GM21381 (cell line): ENCODE measurements around the gene FNTB.
"Not testable (repeated sequence)": the region's sequence is repeated elsewhere in the genome, so short reads cannot be mapped to it uniquely, and the experiment has no call there.

ENCODE experiments used
- ATAC-seq: cut with Tn5 transposase; IDR thresholded peaks from one replicate; pipeline ENCODE4 v1.9.1; 2021; ENCODE audit warnings: mild to moderate bottlenecking, moderate library complexity; ENCODE audit not compliant: unreplicated experiment

FNTB gene

DNA sequence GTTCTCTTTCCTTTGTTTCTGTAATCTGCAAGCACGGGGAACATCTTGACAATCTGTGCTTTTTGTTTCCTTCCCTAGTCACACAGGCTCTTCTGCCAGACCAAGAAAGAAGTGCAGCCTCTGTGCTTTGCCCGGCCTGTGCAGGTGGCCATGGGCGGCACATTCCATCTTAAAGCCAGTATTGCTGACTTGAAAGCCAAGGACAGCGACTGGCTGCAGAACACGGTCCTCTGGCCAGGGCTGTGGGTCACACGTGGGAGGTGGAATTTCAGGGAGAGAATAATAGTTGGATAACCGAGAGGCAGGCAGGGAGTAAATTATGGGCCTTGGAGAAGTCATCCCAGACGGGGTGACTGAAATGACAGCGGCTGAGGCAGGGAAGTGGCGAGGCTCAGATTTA, 24.8 kb downstream of the FNTB start:
- ATAC-seq = no peak

DNA sequence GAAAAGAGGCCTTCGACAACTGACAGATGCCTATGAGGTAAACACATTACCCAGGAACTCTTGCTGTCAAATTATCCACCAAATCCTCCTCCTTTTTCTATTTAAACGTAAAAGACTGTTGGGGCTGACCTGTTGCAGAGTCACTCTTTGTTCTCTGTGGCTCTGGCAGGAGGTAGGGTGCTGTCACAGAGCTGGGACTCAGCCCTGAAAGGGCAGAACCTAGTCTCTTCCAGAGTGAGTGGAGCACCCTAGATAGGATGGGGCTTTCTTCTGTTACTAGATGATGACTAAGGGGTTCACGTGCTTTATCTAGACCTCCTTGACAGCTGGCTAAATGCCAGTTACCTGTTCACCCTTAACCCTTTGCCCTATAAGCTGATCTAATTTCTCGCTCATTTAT, 25.7 kb downstream of the FNTB start:
- no peak for ATAC-seq

DNA sequence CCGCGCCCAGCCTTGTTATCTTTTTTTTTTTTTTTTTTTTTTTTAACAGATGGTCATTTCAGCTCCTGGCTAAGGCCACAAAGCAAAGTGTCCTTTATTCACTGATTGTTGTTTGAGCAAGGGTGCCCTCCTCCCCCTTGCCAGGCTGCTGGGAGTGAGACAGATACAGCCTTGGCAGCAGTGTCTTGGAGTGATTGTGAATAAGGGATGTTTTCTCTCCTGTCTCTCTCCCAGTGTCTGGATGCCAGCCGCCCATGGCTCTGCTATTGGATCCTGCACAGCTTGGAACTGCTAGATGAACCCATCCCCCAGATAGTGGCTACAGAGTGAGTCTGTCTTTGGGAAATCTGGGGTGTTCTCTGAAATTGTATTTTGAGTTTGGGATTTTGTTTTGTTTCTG, 28.7 kb downstream of the FNTB start:
- no peak for ATAC-seq

DNA sequence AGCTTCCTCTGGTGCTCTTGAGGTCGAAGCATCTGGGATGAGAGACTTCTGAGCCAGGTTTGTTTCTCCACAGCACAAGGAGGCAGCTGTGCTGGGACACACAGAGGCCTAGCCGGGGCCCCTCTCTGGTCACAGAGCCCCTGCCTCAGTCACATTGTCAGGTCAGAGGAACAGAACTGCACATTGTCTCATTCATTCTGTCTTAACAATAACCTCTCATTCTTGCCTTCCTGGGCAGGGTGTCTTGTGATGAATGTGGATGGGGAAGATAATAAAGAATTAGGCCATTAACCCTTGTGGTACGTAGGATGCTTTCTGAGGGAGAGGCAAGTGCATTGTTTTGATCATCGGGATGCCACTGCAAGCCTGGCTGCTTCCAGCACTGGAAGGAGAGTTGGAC, 29.8 kb downstream of the FNTB start:
- ATAC-seq = no peak

DNA sequence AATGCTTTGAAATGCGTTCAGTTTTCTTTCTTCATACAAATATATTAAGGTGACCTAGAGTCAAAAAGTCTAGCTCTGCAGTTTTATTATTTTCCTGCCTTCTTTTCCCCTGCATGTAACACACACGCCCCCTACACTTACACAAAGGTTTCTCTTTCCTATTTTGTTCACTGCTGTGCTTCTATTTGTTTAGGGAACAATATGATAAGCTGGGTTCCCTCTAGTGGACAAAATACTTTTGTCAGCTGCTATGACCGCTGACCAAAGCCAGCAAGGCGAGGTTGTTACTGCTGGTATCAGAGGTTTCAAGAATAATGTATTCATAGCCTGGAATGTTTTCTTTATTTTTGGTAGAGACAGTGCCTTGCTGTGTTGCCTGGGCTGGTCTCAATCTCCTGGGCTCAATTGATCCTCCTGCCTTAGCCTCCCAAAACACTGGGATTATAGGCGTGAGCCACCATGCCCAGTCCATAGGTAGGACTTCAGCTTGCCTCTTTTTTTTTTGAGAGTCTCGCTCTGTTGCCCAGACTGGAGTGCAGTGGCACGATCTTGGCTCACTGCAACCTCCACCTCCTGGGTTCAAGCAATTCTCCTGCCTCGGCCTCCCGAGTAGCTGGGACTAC, 33.4 kb downstream of the FNTB start:
- no peak for ATAC-seq

DNA sequence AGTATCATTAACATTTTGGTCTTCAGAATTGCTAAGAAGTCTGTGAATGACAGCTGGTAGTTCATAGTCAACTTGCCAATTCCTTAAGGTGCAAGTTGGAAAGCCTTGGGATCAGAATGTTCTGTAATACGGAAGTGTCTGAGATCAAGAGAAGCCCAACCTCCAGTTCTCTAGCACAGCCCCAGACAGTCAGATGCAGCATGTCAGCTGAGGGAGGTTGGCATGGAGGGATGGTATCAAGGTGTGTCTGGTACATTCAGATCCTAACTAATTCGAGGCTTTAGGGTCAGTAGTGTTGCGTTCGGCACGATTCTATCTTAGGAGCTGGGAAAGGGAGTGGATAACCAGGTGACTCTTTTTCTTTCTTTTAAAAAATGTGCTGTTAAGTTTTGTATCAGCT, 38.3 kb downstream of the FNTB start:
- ATAC-seq = no peak

DNA sequence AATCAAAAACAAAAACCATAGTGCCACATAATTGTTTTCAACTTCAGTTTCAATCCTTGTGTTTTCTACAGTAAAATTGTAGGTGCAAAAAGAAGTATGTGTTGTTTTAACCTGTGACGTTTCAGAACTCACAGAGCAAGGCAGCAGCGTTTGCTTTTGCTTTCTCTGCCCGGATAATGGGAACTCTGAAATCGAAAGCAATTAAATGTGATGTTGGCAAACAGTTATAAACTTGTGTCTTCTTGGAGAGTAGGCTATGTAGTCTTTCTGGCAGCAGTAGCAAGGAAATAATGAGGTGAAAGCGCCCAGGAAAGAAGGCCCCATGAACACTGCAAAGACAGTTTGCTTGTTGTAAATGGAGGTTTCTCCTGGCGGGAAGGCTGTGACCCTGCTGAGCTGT, 39.1 kb downstream of the FNTB start:
- ATAC-seq = no peak

DNA sequence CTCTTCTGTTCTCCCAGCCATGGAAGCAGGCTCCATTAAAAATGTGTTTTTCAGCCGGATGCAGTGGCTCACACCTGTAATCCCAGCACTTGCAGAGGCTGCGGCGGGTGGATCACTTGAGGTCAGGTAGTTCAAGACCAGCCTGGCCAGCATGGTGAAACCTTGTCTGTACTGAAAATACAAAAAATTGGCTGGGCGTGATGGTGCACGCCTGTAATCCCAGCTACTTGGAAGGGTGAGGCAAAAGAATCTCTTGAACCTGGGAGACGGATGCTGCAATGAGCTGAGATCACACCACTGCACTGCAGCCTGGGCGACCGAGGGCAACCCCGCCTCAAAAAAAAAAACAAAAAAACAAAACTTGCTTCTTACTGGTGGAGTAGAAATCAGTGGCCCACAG, 39.8 kb downstream of the FNTB start:
- no peak for ATAC-seq

DNA sequence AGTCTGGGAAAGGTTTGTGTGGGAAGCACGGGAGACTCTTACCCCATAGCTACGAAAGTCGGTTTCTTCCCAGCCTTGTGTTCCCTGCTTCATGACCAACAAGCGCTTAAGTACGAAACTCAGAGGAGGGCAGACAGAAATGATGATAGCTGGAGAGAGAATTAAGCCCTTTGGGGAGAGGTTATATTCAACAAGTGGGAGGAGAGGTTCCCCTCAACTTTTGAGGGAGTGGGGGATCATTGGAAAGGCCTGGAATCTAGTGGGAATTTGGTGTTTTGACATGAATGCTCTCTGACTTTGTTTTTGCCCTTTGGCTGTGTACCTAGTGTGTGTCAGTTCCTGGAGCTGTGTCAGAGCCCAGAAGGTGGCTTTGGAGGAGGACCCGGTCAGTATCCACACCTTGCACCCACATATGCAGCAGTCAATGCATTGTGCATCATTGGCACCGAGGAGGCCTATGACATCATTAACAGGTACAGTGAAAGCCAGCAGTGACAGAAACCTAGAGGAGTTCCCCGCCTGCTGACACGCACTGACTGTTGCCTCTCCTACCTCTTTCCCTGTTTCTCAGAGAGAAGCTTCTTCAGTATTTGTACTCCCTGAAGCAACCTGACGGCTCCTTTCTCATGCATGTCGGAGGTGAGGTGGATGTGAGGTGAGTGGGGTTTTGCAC, 40.6 kb downstream of the FNTB start:
- no peak for ATAC-seq

DNA sequence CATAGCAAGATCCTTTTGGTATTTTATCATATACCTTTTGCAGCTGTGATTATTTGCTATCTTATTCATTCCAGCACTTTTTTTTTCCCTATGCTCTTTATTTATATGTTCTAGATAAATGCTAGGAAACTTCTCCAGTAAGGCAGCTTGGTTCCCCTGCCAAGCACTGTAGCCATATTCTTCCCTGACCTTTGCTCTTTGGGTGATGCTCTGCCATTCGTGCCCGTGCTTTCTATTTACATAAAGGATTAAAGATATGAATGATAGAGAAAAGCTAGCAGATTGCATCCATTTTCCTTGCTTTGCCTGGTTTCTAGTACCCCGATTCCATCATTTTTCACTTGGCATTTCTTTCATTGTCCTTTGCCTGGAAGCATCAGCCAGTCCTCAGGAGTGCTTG, 42.2 kb downstream of the FNTB start:
- ATAC-seq = no peak

DNA sequence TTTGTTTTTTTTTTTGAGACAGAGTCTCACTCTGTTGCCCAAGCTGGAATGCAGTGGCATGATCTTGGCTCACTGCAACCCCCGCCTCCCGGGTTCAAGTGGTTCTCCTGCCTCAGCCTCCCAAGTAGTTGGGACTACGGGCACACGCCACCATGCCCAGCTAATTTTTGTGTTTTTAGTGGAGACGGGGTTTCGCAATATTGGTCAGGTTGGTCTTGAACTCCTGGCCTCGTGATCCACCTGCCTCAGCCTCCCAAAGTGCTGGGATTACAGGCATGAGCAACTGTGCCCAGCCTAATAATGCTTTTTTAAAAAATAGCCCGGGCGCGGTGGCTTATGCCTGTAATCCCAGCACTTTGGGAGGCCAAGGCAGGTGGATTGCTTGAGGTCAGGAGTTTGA, 44.6 kb downstream of the FNTB start:
- ATAC-seq = not testable (repeated sequence)

DNA sequence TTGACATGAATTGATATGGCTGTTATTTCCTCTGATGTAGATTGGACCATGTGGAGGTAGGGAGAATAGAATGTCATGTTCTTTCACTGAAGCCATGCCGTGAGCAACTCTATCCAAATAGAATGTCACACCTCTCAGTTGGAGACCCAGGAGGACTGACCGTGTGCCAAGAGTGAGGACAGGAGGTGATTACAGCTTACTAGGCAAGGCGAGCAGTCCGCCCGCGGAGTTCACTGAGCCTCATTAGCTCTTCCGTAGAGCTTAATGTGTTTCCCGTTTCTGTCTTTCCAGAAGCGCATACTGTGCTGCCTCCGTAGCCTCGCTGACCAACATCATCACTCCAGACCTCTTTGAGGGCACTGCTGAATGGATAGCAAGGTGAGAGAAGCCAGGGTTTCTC, 45.6 kb downstream of the FNTB start:
- no peak for ATAC-seq

DNA sequence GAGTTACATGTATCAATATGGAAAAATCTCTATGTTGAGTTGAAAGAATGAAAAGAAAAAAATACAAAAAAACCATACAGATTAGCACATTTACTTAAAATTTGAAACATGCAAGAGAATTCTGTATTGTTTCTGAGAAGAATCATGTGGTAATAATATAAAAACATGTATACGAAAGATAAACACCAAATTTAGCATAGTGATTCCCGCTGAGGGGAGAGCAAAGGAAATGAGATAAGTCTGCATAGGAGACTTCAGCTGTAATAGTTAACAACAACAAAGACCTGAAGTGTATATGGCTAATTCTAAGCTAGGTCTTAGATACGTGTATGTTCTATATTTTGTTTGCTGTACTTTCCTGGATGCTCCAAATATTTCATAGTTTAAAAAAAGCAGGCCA, 46.5 kb downstream of the FNTB start:
- no peak for ATAC-seq

DNA sequence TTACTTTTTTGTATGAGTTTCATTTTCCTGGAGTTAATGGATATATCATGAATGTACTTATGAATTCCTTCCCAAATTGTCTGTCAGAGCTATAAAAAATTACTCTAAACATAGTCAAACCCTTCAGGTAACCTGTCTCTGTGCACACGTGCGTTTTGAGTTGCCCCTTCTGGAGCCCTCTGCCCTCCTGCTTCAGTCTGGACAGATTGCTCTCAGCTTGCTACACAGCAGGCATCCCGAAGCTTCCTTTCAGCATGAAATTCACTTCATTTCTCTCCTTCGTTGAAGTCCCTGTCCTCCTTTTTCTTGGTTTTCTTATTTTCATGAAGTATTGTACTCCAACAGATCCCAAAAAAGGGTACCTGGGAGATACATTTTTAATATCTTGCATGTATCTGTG, 47.3 kb downstream of the FNTB start:
- no peak for ATAC-seq

DNA sequence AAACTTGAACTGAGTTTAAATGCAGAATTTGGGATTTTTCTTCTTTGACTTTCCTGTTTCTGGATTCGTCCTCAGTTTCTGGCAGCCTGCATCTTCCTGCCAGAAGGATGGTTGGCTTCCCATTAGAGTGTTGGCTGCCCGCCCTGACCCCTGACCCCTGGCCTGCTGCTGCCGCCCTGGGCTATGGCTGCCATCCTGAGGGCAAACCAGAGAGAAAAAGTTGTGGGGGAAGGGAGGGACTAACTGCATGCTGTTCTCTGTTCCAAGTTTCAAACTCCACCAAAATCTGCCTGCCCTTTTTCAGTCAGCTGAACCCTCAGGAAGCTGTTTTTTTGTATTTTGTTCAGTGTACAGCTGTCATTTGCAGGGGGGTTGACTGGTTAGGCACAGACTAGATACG, 48.4 kb downstream of the FNTB start:
- no peak for ATAC-seq

DNA sequence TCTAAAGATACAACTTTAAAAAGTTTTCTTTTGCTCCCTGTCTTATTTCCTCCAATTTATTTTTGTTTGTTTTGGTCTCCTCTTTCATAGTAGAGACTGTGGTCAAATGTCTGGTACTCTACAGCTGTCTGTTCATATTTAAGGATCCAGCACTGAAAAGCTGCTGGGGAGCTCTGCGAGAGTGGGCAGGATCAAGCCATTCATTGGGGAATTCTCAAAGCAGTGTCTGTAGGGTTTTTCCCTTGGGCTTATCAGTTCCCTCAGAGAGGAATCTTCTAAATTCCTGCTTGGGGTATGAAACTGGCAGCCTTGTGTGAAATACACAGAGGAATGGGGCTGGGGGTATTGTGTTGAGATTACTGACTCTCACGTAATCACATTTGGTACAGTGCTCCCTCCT, 52.3 kb downstream of the FNTB start:
- no peak for ATAC-seq

DNA sequence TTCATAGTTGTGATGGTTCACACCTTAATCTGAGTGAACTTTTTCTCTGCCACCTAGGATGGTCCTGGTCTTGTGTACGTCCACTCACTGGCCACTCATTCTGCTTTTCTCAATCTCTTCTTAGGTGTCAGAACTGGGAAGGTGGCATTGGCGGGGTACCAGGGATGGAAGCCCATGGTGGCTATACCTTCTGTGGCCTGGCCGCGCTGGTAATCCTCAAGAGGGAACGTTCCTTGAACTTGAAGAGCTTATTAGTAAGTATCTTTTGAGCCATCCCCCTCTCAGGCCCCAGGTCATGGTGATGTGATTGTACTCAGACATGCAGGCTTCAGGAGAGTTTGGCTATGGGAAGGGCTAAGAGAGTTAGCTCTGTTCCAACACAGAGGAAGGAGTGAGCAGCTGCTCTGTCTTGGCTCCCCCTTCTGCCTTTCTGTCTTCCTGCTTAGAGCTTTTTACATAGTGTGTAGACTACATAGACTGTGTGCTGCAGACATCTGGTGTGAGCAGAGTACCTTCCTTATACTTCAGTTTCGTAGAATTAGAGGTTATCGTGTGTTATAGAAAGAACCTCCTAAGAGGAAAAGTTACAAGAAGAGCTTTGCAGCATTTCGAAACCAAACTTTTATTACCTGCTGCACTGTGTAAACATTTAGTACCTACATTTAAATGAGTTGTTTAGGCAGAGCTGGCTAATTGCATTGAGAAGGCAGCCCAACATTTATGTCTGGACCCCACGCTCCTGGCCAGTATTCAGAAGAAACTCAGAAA, 54.2 kb downstream of the FNTB start:
- ATAC-seq = no peak

DNA sequence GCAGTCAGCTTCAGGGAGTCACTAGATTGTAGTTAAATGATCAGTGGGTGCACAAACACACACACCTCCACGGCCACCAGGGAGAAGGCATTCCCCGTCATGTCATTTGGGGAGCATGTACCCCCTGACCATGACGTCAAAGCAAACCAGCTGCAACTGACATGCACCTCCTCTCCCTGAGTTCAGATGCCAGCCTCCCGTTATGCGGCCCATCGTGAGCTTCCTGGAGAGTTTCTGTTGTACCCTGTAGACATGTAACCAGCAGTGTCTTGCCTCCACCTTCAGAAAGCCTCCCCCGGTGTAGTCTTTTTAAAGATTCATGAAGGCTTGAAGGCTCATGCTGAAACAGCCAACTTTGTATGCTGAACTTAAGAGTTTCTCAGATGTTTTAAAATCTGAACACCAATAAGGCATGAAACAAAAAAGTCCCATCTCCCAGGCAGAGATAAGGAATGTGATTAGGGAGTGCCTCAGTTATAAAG, 54.8 kb downstream of the FNTB start:
- ATAC-seq = no peak

DNA sequence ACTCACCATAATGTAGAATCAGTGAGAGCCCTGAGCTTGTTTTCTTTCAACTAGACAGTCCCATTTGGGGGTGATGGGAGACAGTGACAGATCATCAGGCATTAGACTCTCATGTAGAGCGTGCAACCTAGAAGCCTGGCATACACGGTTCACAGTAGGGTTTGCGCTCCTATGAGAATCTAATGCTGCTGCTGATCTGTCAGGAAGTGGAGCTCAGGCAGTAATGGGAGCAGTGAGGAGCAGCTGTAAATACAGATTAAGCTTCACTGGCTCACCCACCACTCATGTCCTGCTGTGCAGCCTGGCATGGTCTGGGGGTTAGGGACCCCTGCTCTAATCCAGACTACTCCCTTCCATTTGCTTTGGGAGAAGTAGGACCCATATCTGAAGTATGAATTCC, 55.6 kb downstream of the FNTB start:
- no peak for ATAC-seq

DNA sequence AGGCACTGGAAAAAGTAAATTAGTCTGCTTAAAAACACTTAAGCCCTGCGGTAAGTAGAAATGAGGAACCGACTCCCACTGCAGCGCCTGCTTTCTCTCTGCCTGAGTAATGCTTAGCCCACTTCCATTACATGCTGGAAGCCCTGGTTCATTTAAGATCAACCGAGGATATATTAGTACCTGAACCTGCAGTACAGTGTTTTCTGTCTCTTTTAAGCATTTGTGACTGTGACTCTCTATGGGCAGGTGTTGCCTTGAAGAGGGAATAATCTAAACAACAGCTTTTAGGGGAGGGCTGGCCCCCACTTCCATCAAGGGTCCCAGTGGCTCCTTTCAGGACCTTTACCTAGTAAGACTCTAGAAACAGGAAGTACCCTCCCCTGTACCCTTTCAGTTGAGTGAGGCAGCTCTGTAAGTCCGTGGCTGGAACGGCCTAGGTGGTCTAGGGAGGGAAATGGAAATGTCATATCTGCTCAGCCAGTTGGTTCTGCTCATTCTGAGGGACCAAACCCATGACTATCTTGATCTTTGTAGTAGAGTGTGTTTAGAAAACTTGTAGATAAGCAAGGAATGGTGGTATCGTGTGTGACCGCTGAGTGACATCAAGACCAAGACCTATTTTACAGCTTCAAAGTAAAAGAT, 56.2 kb downstream of the FNTB start:
- ATAC-seq = no peak

DNA sequence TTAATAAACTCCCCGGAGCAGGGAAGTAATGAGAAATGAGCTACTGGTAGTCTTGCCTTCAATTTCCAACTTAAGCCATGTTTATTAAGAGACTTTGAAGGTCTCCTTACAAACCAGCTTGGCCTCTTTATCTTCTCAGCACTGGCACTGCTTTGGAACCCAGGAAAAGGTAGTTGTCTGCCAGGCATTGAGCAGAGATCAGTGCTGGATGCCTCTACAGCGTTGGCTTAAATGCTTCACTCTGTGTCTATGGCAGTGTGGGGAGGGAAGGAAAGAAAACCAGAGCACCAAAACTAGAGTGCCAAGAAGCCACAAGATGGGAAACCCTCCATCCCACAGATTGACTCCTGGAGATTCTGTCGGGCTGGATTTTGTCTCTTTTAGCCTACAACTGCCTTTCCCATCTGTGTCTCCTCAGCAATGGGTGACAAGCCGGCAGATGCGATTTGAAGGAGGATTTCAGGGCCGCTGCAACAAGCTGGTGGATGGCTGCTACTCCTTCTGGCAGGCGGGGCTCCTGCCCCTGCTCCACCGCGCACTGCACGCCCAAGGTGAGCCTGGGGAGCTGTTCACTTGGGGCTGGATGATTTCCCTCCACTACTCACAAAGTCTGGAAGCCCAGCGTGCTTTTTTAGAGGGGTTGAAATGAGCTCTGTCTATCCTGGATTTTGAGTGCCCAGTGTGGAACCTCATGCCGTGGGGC, 57.3 kb downstream of the FNTB start:
- ATAC-seq = no peak
